A673 (cell line): ENCODE results near the gene TMED7. TPM values are rescaled to one million over a fixed set of nuclear protein-coding genes. Genes with fewer than 3 reads are reported as not detected.

Experiments
- BruUV-seq: library from RNA; stranded (reverse); fragments of 400-500 nt; replicated peaks from 2 replicates; lab custom pipeline; 2021; lab: Mats Ljungman, UMichigan
- CTCF ChIA-PET: fragments of 300-600 bp; sonication (Branson Sonifier 250); formaldehyde crosslinking; loops from one replicate; lab custom pipeline; 2022; ENCODE audit warnings: antibody characterized with exemption; lab: Charles Lee
- POLR2A ChIA-PET: fragments of 300-600 bp; sonication (Branson Sonifier 250); formaldehyde crosslinking; loops from one replicate; lab custom pipeline; 2022; ENCODE audit warnings: antibody characterized with exemption; ENCODE audit not compliant: low non-redundant PET; lab: Charles Lee
- DNase-seq: peaks from one replicate; pipeline ENCODE4 v3.0.0-alpha.2; 2015; ENCODE audit warnings: low spot score
- H3K27ac ChIP-seq: fragments of 200-600 bp; sonication (generic); 2 replicates; pipeline ENCODE4 v1.5.1; 2016; ENCODE audit warnings: mixed run types, low read depth, mild to moderate bottlenecking, mixed read lengths, antibody characterized with exemption, low read length; ENCODE audit not compliant: poor library complexity, severe bottlenecking
- H3K27me3 ChIP-seq: fragments of 200-600 bp; sonication (generic); replicated peaks from 2 replicates; pipeline ENCODE4 v1.6.1; 2017; ENCODE audit warnings: mixed run types, low read depth, mild to moderate bottlenecking, mixed read lengths, antibody characterized with exemption, low read length; ENCODE audit not compliant: insufficient read depth, poor library complexity
- H3K36me3 ChIP-seq: fragments of 200-600 bp; sonication (generic); 2 replicates; pipeline ENCODE4 v1.6.1; 2016; ENCODE audit warnings: mixed run types, mild to moderate bottlenecking, mixed read lengths, antibody characterized with exemption, low read length; ENCODE audit not compliant: insufficient read depth, poor library complexity, severe bottlenecking
- H3K4me1 ChIP-seq: fragments of 200-600 bp; sonication (generic); 2 replicates; pipeline ENCODE4 v1.6.1; 2017; ENCODE audit warnings: mixed run types, mild to moderate bottlenecking, mixed read lengths, antibody characterized with exemption, low read length; ENCODE audit not compliant: insufficient read depth, poor library complexity, severe bottlenecking
- H3K4me3 ChIP-seq: fragments of 200-600 bp; sonication (generic); 2 replicates; pipeline ENCODE4 v1.5.1; 2016; ENCODE audit warnings: low read depth, mixed run types, mild to moderate bottlenecking, mixed read lengths, low read length; ENCODE audit not compliant: poor library complexity, severe bottlenecking
- H3K9me3 ChIP-seq: fragments of 200-600 bp; sonication (generic); 2 replicates; pipeline ENCODE4 v1.6.1; 2016; ENCODE audit warnings: mixed run types, low read depth, mild to moderate bottlenecking, mixed read lengths, antibody characterized with exemption, low read length; ENCODE audit not compliant: poor library complexity, severe bottlenecking
- CTCF ChIP-seq: fragments of 300-800, 200-600 bp; sonication (generic); conservative IDR thresholded peaks from 2 replicates; pipeline ENCODE4 v1.5.1; 2017; ENCODE audit warnings: low read depth, mild to moderate bottlenecking, antibody characterized with exemption, low read length, moderate library complexity, mixed read lengths
- EZH2 ChIP-seq: fragments of 200-600 bp; sonication (generic); IDR thresholded peaks from 2 replicates; pipeline ENCODE4 v1.6.1; 2017; ENCODE audit warnings: borderline replicate concordance, low read depth, mild to moderate bottlenecking, mixed read lengths, antibody characterized with exemption, low read length; ENCODE audit not compliant: poor library complexity, severe bottlenecking
- intact Hi-C: fragments of 100-400 bp; cut with micrococcal nuclease; formaldehyde crosslinking; loops from one replicate; pipeline ENCODE4 v1.10.0; 2022; ENCODE audit not compliant: unreplicated experiment
- total RNA-seq: library from RNA; stranded (reverse); gene quantifications from 2 replicates; pipeline ENCODE4 v1.2.3, GENCODE V29; 2021

The TMED7 gene
- total RNA-seq, 1 experiment from 2014 or later, result 62.8 TPM

GRCh38 chr5:115605436-115605835 lies 20.4 kb downstream of the TMED7 start:
- Histone ChIP-seq H3K27ac (no peak overlapping the region), H3K36me3 (no peaks in the 10 kb centered on the region), H3K27me3 (no peaks in the 10 kb centered on the region), H3K4me1 (peaks cover 3% of the 10 kb centered on the region), H3K9me3 (no peaks in the 10 kb centered on the region), H3K4me3 (no peak overlapping the region)
- no peak for DNase-seq
- no TSS peak for BruUV-seq
- ChIA-PET POLR2A (no interaction called here), CTCF (no interaction called here)
- TF ChIP-seq EZH2, result no peak
- no peak for TF ChIP-seq CTCF
- intact Hi-C loops, result no loop called here

GRCh38 chr5:115602591-115603125 lies 23.2 kb downstream of the TMED7 start:
- DNase-seq, result peak; percentile 43
- intact Hi-C loops, result no loop called here
- Histone ChIP-seq H3K27ac (peak overlapping the region; percentile 68), H3K36me3 (no peaks in the 10 kb centered on the region), H3K4me1 (peaks cover 3% of the 10 kb centered on the region), H3K9me3 (no peaks in the 10 kb centered on the region), H3K4me3 (peak overlapping the region; percentile 56), H3K27me3 (no peaks in the 10 kb centered on the region)
- CTCF ChIA-PET, result no interaction called here
- POLR2A ChIA-PET, result no interaction called here
- no TSS peak for BruUV-seq
- no peak for TF ChIP-seq CTCF

- H3K4me1 ChIP-seq, result peaks cover 3% of the 10 kb centered on the region
- TF ChIP-seq CTCF (0 out of 2 replicates have a peak, but pooled peaks have one; percentile 30), EZH2 (no peak)
- peak within 1 kb of the TSS; percentile 56 for H3K4me3 ChIP-seq
- POLR2A ChIA-PET, result interaction anchor here (0.7 kb wide), 1 partner anchor 244 kb away, joined by 4 read pairs; no protein-coding TSS in a partner anchor
- H3K36me3 ChIP-seq, result no peaks in the 10 kb centered on the region
- CTCF ChIA-PET, result no interaction called here
- DNase-seq, result peak; percentile 54
- no peaks in the 10 kb centered on the region for H3K27me3 ChIP-seq
- peak within 1 kb of the TSS; percentile 68 for H3K27ac ChIP-seq
- no TSS peak for BruUV-seq
- no peaks in the 10 kb centered on the region for H3K9me3 ChIP-seq
- intact Hi-C loops, result no loop called here
Measured at GRCh38 chr5:115601701-115602590, 23.9 kb downstream of the TMED7 start, which contains the start of gene TICAM2. TSS of gene TICAM2 (minus strand) at chr5:115602479. CDS start at chr5:115581256, 21,223 bp downstream.
